ENCODE data around the gene KRT6A. TPM values are rescaled to one million over a fixed set of nuclear protein-coding genes. Genes with fewer than 3 reads are reported as not detected.

Gene KRT6A
- total and polyA plus RNA-seq, 2 experiments from 2014 or later, result not detected

- H3K4me3 ChIP-seq, result no peak overlapping the region
- H3K79me2 ChIP-seq (ENCODE audit: insufficient read depth), result no peaks in the 10 kb centered on the region
- no peaks in the 10 kb centered on the region for H4K20me1 ChIP-seq (ENCODE audit: insufficient read depth)
- H3K27me3 ChIP-seq (replicated peaks; ENCODE audit: insufficient read depth), result 0 out of 2 replicates have a peak, but pooled peaks cover 9% of the 10 kb centered on the region
- H3K9me3 ChIP-seq (ENCODE audit: low read depth), result no peaks in the 10 kb centered on the region
- H3K9ac ChIP-seq, result no peak overlapping the region
- H3K27ac ChIP-seq, result no peak overlapping the region
- 67% methylated on average over 10 of the region's 10 CpGs for WGBS, 2 experiments (ENCODE audit: low coverage in 1 of 2, low lambda C conversion rate in 2 of 2, missing lambda C conversion rate in 2 of 2)
- H3K4me2 ChIP-seq (ENCODE audit: unreplicated experiment), result no peak overlapping the region
- peaks cover 34% of the 10 kb centered on the region for H3F3A ChIP-seq (ENCODE audit: insufficient read depth)
- H3K36me3 ChIP-seq (ENCODE audit: low read depth), result no peaks in the 10 kb centered on the region
- DNase-seq, result peak; percentile 30
- TF ChIP-seq EZH2 (IDR thresholded peaks at IDR 0.05; ENCODE audit: insufficient read depth, poor library complexity, severe bottlenecking) (no peak), EZH2phosphoT487 (IDR thresholded peaks at IDR 0.05; ENCODE audit: insufficient read depth, low read depth) (no peak)
- H2AFZ ChIP-seq, result no peak overlapping the region
- in situ Hi-C loops (cut with MboI), result no loop called here
- H3K9me2 ChIP-seq (ENCODE audit: insufficient read depth), result no peaks in the 10 kb centered on the region
- H3K4me1 ChIP-seq (ENCODE audit: insufficient read depth), result peaks cover 35% of the 10 kb centered on the region
Observed at GRCh38 chr12:52444647-52445595, 48.1 kb downstream of the KRT6A start.

GRCh38 chr12:52443966-52444365, 49.1 kb downstream of the KRT6A start:
- Histone ChIP-seq H3K36me3 (ENCODE audit: low read depth) (no peaks in the 10 kb centered on the region), H3K9ac (no peak overlapping the region), H3K4me2 (ENCODE audit: unreplicated experiment) (no peak overlapping the region), H3K27ac (no peak overlapping the region), H3K4me3 (no peak overlapping the region), H3K9me3 (ENCODE audit: low read depth) (no peaks in the 10 kb centered on the region), H4K20me1 (ENCODE audit: insufficient read depth) (no peaks in the 10 kb centered on the region), H3K9me2 (ENCODE audit: insufficient read depth) (no peaks in the 10 kb centered on the region), H2AFZ (no peak overlapping the region), H3K4me1 (ENCODE audit: insufficient read depth) (peaks cover 35% of the 10 kb centered on the region), H3F3A (ENCODE audit: insufficient read depth) (peaks cover 36% of the 10 kb centered on the region), H3K79me2 (ENCODE audit: insufficient read depth) (no peaks in the 10 kb centered on the region), H3K27me3 (replicated peaks; ENCODE audit: insufficient read depth) (0 out of 2 replicates have a peak, but pooled peaks cover 5% of the 10 kb centered on the region)
- TF ChIP-seq EZH2phosphoT487 (IDR thresholded peaks at IDR 0.05; ENCODE audit: insufficient read depth, low read depth) (no peak), EZH2 (IDR thresholded peaks at IDR 0.05; ENCODE audit: insufficient read depth, poor library complexity, severe bottlenecking) (no peak)
- WGBS, 2 experiments (ENCODE audit: low coverage in 1 of 2, low lambda C conversion rate in 2 of 2, missing lambda C conversion rate in 2 of 2), result 98% methylated on average over 3 of the region's 3 CpGs
- in situ Hi-C loops (cut with MboI), result no loop called here
- DNase-seq, result no peak

- Histone ChIP-seq H3K79me2 (ENCODE audit: insufficient read depth) (no peaks in the 10 kb centered on the region), H3K27me3 (replicated peaks; ENCODE audit: insufficient read depth) (no peaks in the 10 kb centered on the region), H3K4me2 (ENCODE audit: unreplicated experiment) (peak overlapping the region; percentile 40), H3K9ac (peak overlapping the region; percentile 72), H3K4me1 (ENCODE audit: insufficient read depth) (peaks cover 35% of the 10 kb centered on the region), H3K9me3 (ENCODE audit: low read depth) (no peaks in the 10 kb centered on the region), H2AFZ (no peak overlapping the region), H3K27ac (peak overlapping the region; percentile 92), H4K20me1 (ENCODE audit: insufficient read depth) (no peaks in the 10 kb centered on the region), H3F3A (ENCODE audit: insufficient read depth) (peaks cover 36% of the 10 kb centered on the region), H3K9me2 (ENCODE audit: insufficient read depth) (no peaks in the 10 kb centered on the region), H3K36me3 (ENCODE audit: low read depth) (no peaks in the 10 kb centered on the region), H3K4me3 (peak overlapping the region; percentile 6; the same call in 1 of the 2 replicates)
- in situ Hi-C loops (cut with MboI), result no loop called here
- WGBS, 2 experiments (ENCODE audit: low coverage in 1 of 2, low lambda C conversion rate in 2 of 2, missing lambda C conversion rate in 2 of 2), result 5 to 6% methylated on average over 6 of the region's 6 CpGs
- TF ChIP-seq EZH2 (IDR thresholded peaks at IDR 0.05; ENCODE audit: insufficient read depth, poor library complexity, severe bottlenecking) (no peak), EZH2phosphoT487 (IDR thresholded peaks at IDR 0.05; ENCODE audit: insufficient read depth, low read depth) (no peak)
- DNase-seq, result peak; percentile 96
Observed at GRCh38 chr12:52442600-52443061, 50.4 kb downstream of the KRT6A start.

- H3K36me3 ChIP-seq (ENCODE audit: low read depth), result no peaks in the 10 kb centered on the region
- in situ Hi-C loops (cut with MboI), result no loop called here
- 27 to 30% methylated on average over 9 of the region's 9 CpGs for WGBS, 2 experiments (ENCODE audit: low coverage in 1 of 2, low lambda C conversion rate in 2 of 2, missing lambda C conversion rate in 2 of 2)
- no peaks in the 10 kb centered on the region for H3K27me3 ChIP-seq (replicated peaks; ENCODE audit: insufficient read depth)
- peak overlapping the region; percentile 72 for H3K9ac ChIP-seq
- H3K4me3 ChIP-seq, result peak overlapping the region; percentile 6; the same call in 1 of the 2 replicates
- TF ChIP-seq EZH2phosphoT487 (IDR thresholded peaks at IDR 0.05; ENCODE audit: insufficient read depth, low read depth) (no peak), EZH2 (IDR thresholded peaks at IDR 0.05; ENCODE audit: insufficient read depth, poor library complexity, severe bottlenecking) (no peak)
- peak overlapping the region; percentile 92 for H3K27ac ChIP-seq
- peak overlapping the region; percentile 40 for H3K4me2 ChIP-seq (ENCODE audit: unreplicated experiment)
- H3K79me2 ChIP-seq (ENCODE audit: insufficient read depth), result no peaks in the 10 kb centered on the region
- H4K20me1 ChIP-seq (ENCODE audit: insufficient read depth), result no peaks in the 10 kb centered on the region
- H3K4me1 ChIP-seq (ENCODE audit: insufficient read depth), result peaks cover 35% of the 10 kb centered on the region
- peak; percentile 82 for DNase-seq
- no peaks in the 10 kb centered on the region for H3K9me2 ChIP-seq (ENCODE audit: insufficient read depth)
- H3F3A ChIP-seq (ENCODE audit: insufficient read depth), result peaks cover 36% of the 10 kb centered on the region
- no peaks in the 10 kb centered on the region for H3K9me3 ChIP-seq (ENCODE audit: low read depth)
- H2AFZ ChIP-seq, result no peak overlapping the region
Observed at GRCh38 chr12:52441320-52441911, 51.6 kb downstream of the KRT6A start.

All from GM23248 (cell line).